ENCODE data around the gene PHGDH. TPM values are rescaled to one million over a fixed set of nuclear protein-coding genes. Genes with fewer than 3 reads are reported as not detected.

PHGDH gene
- total RNA-seq, 1 experiment from 2014 or later: 373 TPM

- intact Hi-C loops (cut with micrococcal nuclease; ENCODE audit: unreplicated experiment): loop anchor here (1.0 to 5.0 kb wide), 6 partner anchors 11 to 197 kb away; partner anchors contain the start of gene ZNF697
- DNase-seq: peak; percentile 78
- H3F3A ChIP-seq (ENCODE audit: insufficient read depth, low read depth): peaks cover 38% of the 10 kb centered on the region
- H3K36me3 ChIP-seq (ENCODE audit: low read depth): no peaks in the 10 kb centered on the region
- peaks cover 45% of the 10 kb centered on the region for H3K4me1 ChIP-seq (replicated peaks; ENCODE audit: insufficient read depth)
- H3K79me2 ChIP-seq (ENCODE audit: low read depth): no peaks in the 10 kb centered on the region
- peak overlapping the region; percentile 79 for H3K4me2 ChIP-seq
- TF ChIP-seq EZH2 (IDR thresholded peaks at IDR 0.05; ENCODE audit: low read depth) (no peak), CTCF (conservative IDR thresholded peaks at IDR 0.05) (peak; percentile 98)
- H2AFZ ChIP-seq: peak overlapping the region; percentile 69
- no peaks in the 10 kb centered on the region for H4K20me1 ChIP-seq (ENCODE audit: insufficient read depth)
- CTCF ChIA-PET: interaction anchor here (0.5 to 1.5 kb wide), 12 partner anchors 12 to 66 kb away, joined by 3 to 6 read pairs (median 3); partner anchors contain the start of genes PHGDH and ZNF697
- H3K4me3 ChIP-seq: peak overlapping the region; percentile 49
- BruUV-seq (replicated peaks): no TSS peak
- peaks cover 4% of the 10 kb centered on the region; the same call in 1 of the 2 replicates for H3K9me3 ChIP-seq (ENCODE audit: insufficient read depth, low read depth)
- H3K9me2 ChIP-seq (ENCODE audit: insufficient read depth): no peaks in the 10 kb centered on the region
- POLR2A ChIA-PET (ENCODE audit: unreplicated experiment): interaction anchor here (0.7 kb wide), 1 partner anchor 36 kb away, joined by 4 read pairs; no protein-coding TSS in a partner anchor
- no peaks in the 10 kb centered on the region for H3K27me3 ChIP-seq (ENCODE audit: insufficient read depth, low read depth)
- H3K27ac ChIP-seq: peak overlapping the region; percentile 97
These were observed 36.1 kb upstream of the PHGDH start for GRCh38 chr1:119675349-119676345.

DNA sequence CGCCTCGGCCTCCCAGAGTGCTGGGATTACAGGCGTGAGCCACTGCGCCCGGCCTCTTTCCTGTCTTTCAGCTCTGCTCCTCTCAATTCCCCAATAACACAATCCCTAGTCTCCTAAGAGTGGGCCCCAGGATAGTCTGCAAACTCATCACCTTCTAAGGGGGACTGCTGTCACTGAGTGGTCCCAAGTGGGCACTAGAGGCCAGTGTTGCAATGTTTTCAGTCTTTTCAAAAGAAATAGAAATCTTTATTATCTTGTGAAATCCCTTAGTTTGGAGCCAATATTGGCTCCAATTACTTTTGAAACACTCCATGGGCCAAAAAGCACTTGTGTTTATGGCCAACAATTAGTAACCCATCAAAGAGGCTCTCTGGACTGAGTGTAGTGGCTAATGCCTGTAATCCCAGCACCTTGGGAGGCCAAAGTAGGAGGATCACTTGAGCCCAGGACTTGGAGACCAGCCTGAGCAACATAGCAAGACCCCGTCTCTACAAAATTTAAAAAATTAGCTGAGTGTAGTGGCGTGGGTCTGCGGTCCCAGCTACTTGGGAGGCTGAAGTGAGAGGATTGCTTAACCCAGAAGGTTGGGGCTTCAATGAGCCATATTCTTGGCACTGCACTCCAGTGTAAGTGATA is 35.0 kb upstream of the PHGDH start:
- no peak for DNase-seq
- H3K79me2 ChIP-seq (ENCODE audit: low read depth): no peaks in the 10 kb centered on the region
- H3K27me3 ChIP-seq (ENCODE audit: insufficient read depth, low read depth): no peaks in the 10 kb centered on the region
- H3K4me3 ChIP-seq: no peak overlapping the region
- BruUV-seq (replicated peaks): no TSS peak
- H2AFZ ChIP-seq: no peak overlapping the region
- H3K4me1 ChIP-seq (replicated peaks; ENCODE audit: insufficient read depth): peaks cover 41% of the 10 kb centered on the region
- no peak overlapping the region for H3K4me2 ChIP-seq
- H3K9me3 ChIP-seq (ENCODE audit: insufficient read depth, low read depth): no peaks in the 10 kb centered on the region
- TF ChIP-seq CTCF (conservative IDR thresholded peaks at IDR 0.05): 0 out of 2 replicates have a peak, but pooled peaks have one; percentile 17
- TF ChIP-seq EZH2 (IDR thresholded peaks at IDR 0.05; ENCODE audit: low read depth): no peak
- CTCF ChIA-PET: interaction anchor here (0.8 to 1.0 kb wide), 2 partner anchors 60 to 63 kb away, joined by 4 read pairs; no protein-coding TSS in a partner anchor
- no peaks in the 10 kb centered on the region for H3K9me2 ChIP-seq (ENCODE audit: insufficient read depth)
- H4K20me1 ChIP-seq (ENCODE audit: insufficient read depth): no peaks in the 10 kb centered on the region
- POLR2A ChIA-PET (ENCODE audit: unreplicated experiment): interaction anchor here (0.6 kb wide), 1 partner anchor 63 kb away, joined by 3 read pairs; no protein-coding TSS in a partner anchor
- no peaks in the 10 kb centered on the region for H3K36me3 ChIP-seq (ENCODE audit: low read depth)
- no peak overlapping the region for H3K27ac ChIP-seq
- intact Hi-C loops (cut with micrococcal nuclease; ENCODE audit: unreplicated experiment): loop anchor here (5.0 kb wide), 1 partner anchor 196 kb away; no protein-coding TSS in a partner anchor
- H3F3A ChIP-seq (ENCODE audit: insufficient read depth, low read depth): peaks cover 33% of the 10 kb centered on the region

DNA sequence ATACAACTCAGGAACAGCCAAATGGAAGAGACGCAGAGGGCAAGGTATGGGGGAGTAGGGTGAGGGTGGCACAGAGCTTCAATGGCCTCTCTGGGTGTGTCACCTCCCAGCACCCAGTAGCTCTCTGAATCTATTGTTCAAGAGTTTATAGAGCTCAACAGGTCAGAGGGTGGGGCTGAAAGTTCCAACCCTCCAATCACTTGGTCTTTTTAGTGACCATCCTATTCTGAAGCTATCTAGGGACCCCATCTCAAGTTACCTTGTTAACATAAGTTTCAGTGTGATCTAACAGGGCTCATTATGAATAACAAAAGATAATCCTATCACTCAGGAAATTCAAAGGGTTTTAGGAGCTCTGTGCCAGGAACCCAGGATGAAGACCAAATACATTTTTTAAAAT is 32.5 kb upstream of the PHGDH start:
- intact Hi-C loops (cut with micrococcal nuclease; ENCODE audit: unreplicated experiment): loop anchor here (5.0 kb wide), 1 partner anchor 193 kb away; no protein-coding TSS in a partner anchor
- BruUV-seq (replicated peaks): no TSS peak
- POLR2A ChIA-PET (ENCODE audit: unreplicated experiment): no interaction called here

More for the DNA sequence above, 32.5 kb upstream of the PHGDH start:
- Histone ChIP-seq H3K27me3 (ENCODE audit: insufficient read depth, low read depth) (no peaks in the 10 kb centered on the region), H2AFZ (no peak overlapping the region), H3K9me3 (ENCODE audit: insufficient read depth, low read depth) (no peaks in the 10 kb centered on the region), H3K27ac (no peak overlapping the region), H3K9me2 (ENCODE audit: insufficient read depth) (no peaks in the 10 kb centered on the region), H3K4me3 (no peak overlapping the region), H3F3A (ENCODE audit: insufficient read depth, low read depth) (peaks cover 10% of the 10 kb centered on the region), H3K4me1 (replicated peaks; ENCODE audit: insufficient read depth) (peaks cover 16% of the 10 kb centered on the region), H3K4me2 (no peak overlapping the region), H3K36me3 (ENCODE audit: low read depth) (no peaks in the 10 kb centered on the region), H4K20me1 (ENCODE audit: insufficient read depth) (no peaks in the 10 kb centered on the region), H3K79me2 (ENCODE audit: low read depth) (no peaks in the 10 kb centered on the region)
- TF ChIP-seq EZH2 (IDR thresholded peaks at IDR 0.05; ENCODE audit: low read depth) (no peak), CTCF (conservative IDR thresholded peaks at IDR 0.05) (no peak)
- DNase-seq: no peak
- CTCF ChIA-PET: no interaction called here
